ENCODE results near the gene DHRS11. TPM values are rescaled to one million over a fixed set of nuclear protein-coding genes. Genes with fewer than 3 reads are reported as not detected.

DHRS11 gene
- total RNA-seq, 1 donor from 2014 or later, result 5.9 TPM

GRCh38 chr17:36647636-36648035 lies 56.0 kb downstream of the DHRS11 start:
- ATAC-seq (no peak), DNase-seq (no peak)
- Histone ChIP-seq H3K27ac (no peak overlapping the region), H3K4me3 (no peak overlapping the region), H3K36me3 (no peaks in the 10 kb centered on the region), H3K27me3 (ENCODE audit: low read depth) (peaks cover 38% of the 10 kb centered on the region), H3K4me1 (no peaks in the 10 kb centered on the region), H3K9me3 (no peaks in the 10 kb centered on the region)
- TF ChIP-seq, protein P1, sequence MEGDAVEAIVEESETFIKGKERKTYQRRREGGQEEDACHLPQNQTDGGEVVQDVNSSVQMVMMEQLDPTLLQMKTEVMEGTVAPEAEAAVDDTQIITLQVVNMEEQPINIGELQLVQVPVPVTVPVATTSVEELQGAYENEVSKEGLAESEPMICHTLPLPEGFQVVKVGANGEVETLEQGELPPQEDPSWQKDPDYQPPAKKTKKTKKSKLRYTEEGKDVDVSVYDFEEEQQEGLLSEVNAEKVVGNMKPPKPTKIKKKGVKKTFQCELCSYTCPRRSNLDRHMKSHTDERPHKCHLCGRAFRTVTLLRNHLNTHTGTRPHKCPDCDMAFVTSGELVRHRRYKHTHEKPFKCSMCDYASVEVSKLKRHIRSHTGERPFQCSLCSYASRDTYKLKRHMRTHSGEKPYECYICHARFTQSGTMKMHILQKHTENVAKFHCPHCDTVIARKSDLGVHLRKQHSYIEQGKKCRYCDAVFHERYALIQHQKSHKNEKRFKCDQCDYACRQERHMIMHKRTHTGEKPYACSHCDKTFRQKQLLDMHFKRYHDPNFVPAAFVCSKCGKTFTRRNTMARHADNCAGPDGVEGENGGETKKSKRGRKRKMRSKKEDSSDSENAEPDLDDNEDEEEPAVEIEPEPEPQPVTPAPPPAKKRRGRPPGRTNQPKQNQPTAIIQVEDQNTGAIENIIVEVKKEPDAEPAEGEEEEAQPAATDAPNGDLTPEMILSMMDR (IDR thresholded peaks at IDR 0.05), result no peak
- intact Hi-C loops (cut with DNase I), result no loop called here

- Histone ChIP-seq H3K27me3 (ENCODE audit: low read depth) (peaks cover 26% of the 10 kb centered on the region), H3K27ac (no peak overlapping the region), H3K4me1 (no peaks in the 10 kb centered on the region), H3K9me3 (no peaks in the 10 kb centered on the region), H3K4me3 (no peak overlapping the region), H3K36me3 (no peaks in the 10 kb centered on the region)
- TF ChIP-seq, protein P1 (IDR thresholded peaks at IDR 0.05), result no peak
- DNase-seq (no peak), ATAC-seq (no peak)
- intact Hi-C loops (cut with DNase I), result no loop called here
Measured at GRCh38 chr17:36650096-36650775, 58.6 kb downstream of the DHRS11 start.

Other genes with a start within 250 kb of the DHRS11 start
- not detected for gene TBC1D3H, start 203.4 kb upstream of the DHRS11 start, total RNA-seq
- gene ZNHIT3, start 105.2 kb upstream of the DHRS11 start, total RNA-seq, result 30.1 TPM
- 38.9 TPM for gene MYO19, start 57.0 kb upstream of the DHRS11 start, total RNA-seq
- gene PIGW, start 56.9 kb upstream of the DHRS11 start, total RNA-seq, result 6.4 TPM
- gene GGNBP2, start 47.0 kb upstream of the DHRS11 start, total RNA-seq, result 74.8 TPM
- 6.6 TPM for gene MRM1, start 9.7 kb downstream of the DHRS11 start, total RNA-seq